ENCODE data around the gene PXYLP1. TPM values are rescaled to one million over a fixed set of nuclear protein-coding genes. Genes with fewer than 3 reads are reported as not detected.

PXYLP1 gene
- total RNA-seq, 2 experiments from 2014 or later, result 7.6 to 9.0 TPM

- POLR2A ChIA-PET, result no interaction called here
- CTCF ChIA-PET, result interaction anchor here (2.5 kb wide), 1 partner anchor 10 kb away, joined by 14 read pairs; the partner anchor contains the start of gene PXYLP1
Observed at GRCh38 chr3:141242377-141243092, 10.9 kb downstream of the PXYLP1 start.

- ChIA-PET CTCF (interaction anchor here (2.5 kb wide), 1 partner anchor 11 kb away, joined by 14 read pairs; the partner anchor contains the start of gene PXYLP1), POLR2A (no interaction called here)
Observed at GRCh38 chr3:141243271-141243707, 11.7 kb downstream of the PXYLP1 start.

GRCh38 chr3:141246224-141246957 is 14.8 kb downstream of the PXYLP1 start:
- ChIA-PET CTCF (interaction anchor here (1.3 to 1.9 kb wide), 2 partner anchors 9 to 14 kb away, joined by 4 to 17 read pairs; partner anchors contain the start of gene PXYLP1), POLR2A (interaction anchor here (0.6 kb wide), 1 partner anchor 879 kb away, joined by 3 read pairs; no protein-coding TSS in a partner anchor)

GRCh38 chr3:141246958-141247301 is 15.3 kb downstream of the PXYLP1 start:
- ChIA-PET POLR2A (no interaction called here), CTCF (interaction anchor here (1.3 kb wide), 1 partner anchor 8 kb away, joined by 4 read pairs; no protein-coding TSS in a partner anchor)

- ChIA-PET CTCF (interaction anchor here (0.6 to 1.0 kb wide), 2 partner anchors 10 to 195 kb away, joined by 3 read pairs; no protein-coding TSS in a partner anchor), POLR2A (no interaction called here)
Observed at GRCh38 chr3:141248064-141248463, 16.4 kb downstream of the PXYLP1 start.

GRCh38 chr3:141249041-141249440 is 17.4 kb downstream of the PXYLP1 start:
- ChIA-PET CTCF (no interaction called here), POLR2A (interaction anchor here (0.6 kb wide), 2 partner anchors 13 to 492 kb away, joined by 5 read pairs; no protein-coding TSS in a partner anchor)

- CTCF ChIA-PET, result interaction anchor here (1.6 to 1.9 kb wide), 2 partner anchors 14 to 19 kb away, joined by 3 to 5 read pairs; partner anchors contain the start of gene PXYLP1
Observed at GRCh38 chr3:141250342-141250741, 18.7 kb downstream of the PXYLP1 start.

GRCh38 chr3:141250828-141251227 is 19.2 kb downstream of the PXYLP1 start:
- CTCF ChIA-PET, result interaction anchor here (1.6 to 1.9 kb wide), 2 partner anchors 14 to 19 kb away, joined by 3 to 5 read pairs; partner anchors contain the start of gene PXYLP1

More at GRCh38 chr3:141250342-141250741, 18.7 kb downstream of the PXYLP1 start:
- POLR2A ChIA-PET, result no interaction called here

GRCh38 chr3:141253326-141253725 is 21.7 kb downstream of the PXYLP1 start:
- POLR2A ChIA-PET, result no interaction called here
- CTCF ChIA-PET, result no interaction called here

More at GRCh38 chr3:141250828-141251227, 19.2 kb downstream of the PXYLP1 start:
- POLR2A ChIA-PET, result no interaction called here

GRCh38 chr3:141253811-141254210 is 22.2 kb downstream of the PXYLP1 start:
- POLR2A ChIA-PET, result no interaction called here
- CTCF ChIA-PET, result no interaction called here

- CTCF ChIA-PET, result interaction anchor here (0.8 to 1.8 kb wide), 2 partner anchors 9 to 24 kb away, joined by 3 to 4 read pairs; partner anchors contain the start of gene PXYLP1
- POLR2A ChIA-PET, result no interaction called here
Observed at GRCh38 chr3:141255137-141255845, 23.7 kb downstream of the PXYLP1 start.

- CTCF ChIA-PET, result interaction anchor here (0.8 to 1.8 kb wide), 2 partner anchors 10 to 24 kb away, joined by 3 to 4 read pairs; partner anchors contain the start of gene PXYLP1
- POLR2A ChIA-PET, result no interaction called here
Observed at GRCh38 chr3:141255846-141256261, 24.2 kb downstream of the PXYLP1 start.

- ChIA-PET POLR2A (no interaction called here), CTCF (no interaction called here)
Observed at GRCh38 chr3:141256820-141257219, 25.2 kb downstream of the PXYLP1 start.

- CTCF ChIA-PET, result interaction anchor here (0.7 to 1.4 kb wide), 2 partner anchors 26 to 1598 kb away, joined by 3 to 6 read pairs; partner anchors contain the start of gene PXYLP1
- POLR2A ChIA-PET, result no interaction called here
Observed at GRCh38 chr3:141257961-141258360, 26.3 kb downstream of the PXYLP1 start.

GRCh38 chr3:141258973-141259372 is 27.3 kb downstream of the PXYLP1 start:
- ChIA-PET CTCF (interaction anchor here (1.4 kb wide), 1 partner anchor 27 kb away, joined by 6 read pairs; the partner anchor contains the start of gene PXYLP1), POLR2A (no interaction called here)

- CTCF ChIA-PET, result no interaction called here
- POLR2A ChIA-PET, result no interaction called here
Observed at GRCh38 chr3:141259821-141260629, 28.4 kb downstream of the PXYLP1 start.

GRCh38 chr3:141260630-141260927 is 29.0 kb downstream of the PXYLP1 start:
- ChIA-PET POLR2A (no interaction called here), CTCF (no interaction called here)

- POLR2A ChIA-PET, result no interaction called here
- CTCF ChIA-PET, result no interaction called here
Observed at GRCh38 chr3:141261472-141262307, 30.1 kb downstream of the PXYLP1 start.

Data from activated CD8-positive, alpha-beta memory T cell treated with anti-CD3 and anti-CD28 coated beads for 36 hours (primary cell).